HUES64 (cell line): ENCODE results near the gene PPT2.
"Not testable (repeated sequence)": the region's sequence is repeated elsewhere in the genome, so short reads cannot be mapped to it uniquely, and the experiment has no call there.

ENCODE experiments used
- H3K27ac ChIP-seq: 2 replicates; pipeline ENCODE4 v1.7.0; 2013; ENCODE audit warnings: low read depth, low read length, inconsistent platforms
- H3K27me3 ChIP-seq: 2 replicates; pipeline ENCODE4 v1.6.1; 2013; ENCODE audit warnings: mild to moderate bottlenecking, low read length; ENCODE audit not compliant: insufficient read depth
- H3K36me3 ChIP-seq: 2 replicates; pipeline ENCODE4 v1.6.1; 2013; ENCODE audit warnings: mild to moderate bottlenecking, low read length; ENCODE audit not compliant: insufficient read depth
- H3K4me1 ChIP-seq: 2 replicates; pipeline ENCODE4 v1.6.1; 2013; ENCODE audit warnings: mild to moderate bottlenecking, low read length, moderate library complexity; ENCODE audit not compliant: insufficient read depth
- H3K4me3 ChIP-seq: 2 replicates; pipeline ENCODE4 v1.5.1; 2013; ENCODE audit warnings: mild to moderate bottlenecking, low read length, moderate library complexity
- H3K9ac ChIP-seq: 2 replicates; pipeline ENCODE4 v1.6.1; 2013; ENCODE audit warnings: mild to moderate bottlenecking, low read depth, low read length
- H3K9me3 ChIP-seq: 2 replicates; pipeline ENCODE4 v1.6.1; 2013; ENCODE audit warnings: low read depth, low read length; ENCODE audit not compliant: insufficient read depth
- WGBS: fragments of 150-250, 120-280 bp; methylation state at CpG from one replicate; pipeline ENCODE4 v1.1.7; 2013; ENCODE audit warnings: missing lambda C conversion rate; 5-methylcytosine and 5-hydroxymethylcytosine counted together

PPT2 gene

DNA sequence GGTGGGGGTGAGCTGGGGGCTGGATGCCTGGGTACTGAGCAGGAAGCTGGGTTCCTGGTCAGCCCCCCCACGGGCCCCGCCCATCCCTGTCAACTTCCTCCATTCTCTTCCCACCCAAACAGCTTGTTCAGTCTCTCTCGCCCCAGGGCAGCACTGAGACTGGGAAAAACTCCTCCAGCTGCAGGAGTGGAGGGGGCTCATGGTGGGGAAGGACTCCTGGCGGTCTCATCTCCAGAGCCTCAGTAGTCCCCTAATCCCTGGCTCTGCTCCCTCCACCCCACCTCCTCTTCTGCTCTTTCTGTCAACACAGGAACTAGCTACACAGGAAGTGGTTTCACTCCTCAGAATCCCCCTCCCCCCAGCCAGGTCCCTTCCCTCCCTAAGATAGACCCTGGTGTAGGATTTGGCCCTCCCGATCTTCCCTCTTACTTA is 38.7 kb downstream of the PPT2 start, which contains the start of gene GPSM3:
GPSM3 (minus strand) TSS at position 36 of the 432 bp plus-strand sequence. CDS start 130 bp downstream, outside the sequence.
- Histone ChIP-seq H3K4me3 (peak within 1 kb of the TSS; percentile 28; the same call in 1 of the 2 replicates), H3K27ac (peak within 1 kb of the TSS; percentile 62; the same call in 1 of the 2 replicates), H3K9ac (no peak within 1 kb of the TSS; the same call in 1 of the 2 replicates), H3K4me1 (peaks cover 44% of the 10 kb centered on the region), H3K36me3 (peaks cover 6% of the 10 kb centered on the region), H3K27me3 (no peaks in the 10 kb centered on the region), H3K9me3 (no peaks in the 10 kb centered on the region)
- 39% methylated on average over 3 of the region's 5 CpGs for WGBS

DNA sequence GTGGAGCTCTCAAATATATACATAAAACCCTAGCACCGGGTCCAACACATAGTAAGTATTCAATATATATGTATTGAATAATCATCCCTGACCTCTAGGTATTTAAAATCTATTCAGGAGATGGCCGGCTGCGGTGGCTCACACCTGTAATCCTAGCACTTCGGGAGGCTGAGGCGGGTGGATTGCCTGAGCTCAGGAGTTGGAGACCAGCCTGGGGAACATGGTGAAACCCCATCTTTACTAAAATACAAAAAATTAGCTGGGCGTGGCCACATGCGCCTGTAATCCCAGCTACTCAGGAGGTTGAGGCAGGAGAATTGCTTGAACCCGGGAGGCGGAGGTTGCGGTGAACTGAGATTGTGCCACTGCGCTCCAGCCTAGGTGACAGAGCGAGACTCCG is 39.2 kb downstream of the PPT2 start:
- H3K36me3 ChIP-seq, H3K9me3 ChIP-seq, H3K27me3 ChIP-seq, H3K9ac ChIP-seq: not testable (repeated sequence)
- H3K27ac ChIP-seq: peak overlapping the region; percentile 62; the same call in 1 of the 2 replicates
- H3K4me1 ChIP-seq: peaks cover 45% of the 10 kb centered on the region
- 0 out of 2 replicates have a peak overlapping the region, but pooled peaks have one; percentile 28 for H3K4me3 ChIP-seq
- 88% methylated on average over 9 of the region's 13 CpGs for WGBS

DNA sequence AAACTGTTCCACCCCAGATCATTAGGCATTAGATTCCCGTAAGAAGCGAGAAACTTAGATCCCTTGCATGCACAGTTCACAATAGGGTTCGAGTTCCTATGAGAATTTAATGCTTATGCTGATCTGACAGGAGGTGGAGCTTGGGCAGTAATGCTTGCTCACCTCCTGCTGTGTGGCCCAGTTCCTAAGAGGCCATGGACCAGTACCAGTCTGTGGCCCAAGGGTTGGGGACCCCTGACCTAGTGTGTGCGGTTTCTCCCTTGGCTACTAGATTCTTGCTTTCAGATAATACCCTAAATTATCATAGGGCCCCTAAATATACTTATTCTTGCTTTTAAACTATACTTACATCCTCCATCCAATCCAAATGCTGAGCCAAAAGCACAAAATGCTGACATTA is 40.4 kb downstream of the PPT2 start:
- Histone ChIP-seq H3K9ac (no peak overlapping the region), H3K36me3 (no peaks in the 10 kb centered on the region), H3K27ac (peak overlapping the region; percentile 94), H3K27me3 (no peaks in the 10 kb centered on the region), H3K4me1 (peaks cover 45% of the 10 kb centered on the region), H3K4me3 (0 out of 2 replicates have a peak overlapping the region, but pooled peaks have one; percentile 61), H3K9me3 (no peaks in the 10 kb centered on the region)
- 93% methylated on average over 4 of the region's 4 CpGs for WGBS

DNA sequence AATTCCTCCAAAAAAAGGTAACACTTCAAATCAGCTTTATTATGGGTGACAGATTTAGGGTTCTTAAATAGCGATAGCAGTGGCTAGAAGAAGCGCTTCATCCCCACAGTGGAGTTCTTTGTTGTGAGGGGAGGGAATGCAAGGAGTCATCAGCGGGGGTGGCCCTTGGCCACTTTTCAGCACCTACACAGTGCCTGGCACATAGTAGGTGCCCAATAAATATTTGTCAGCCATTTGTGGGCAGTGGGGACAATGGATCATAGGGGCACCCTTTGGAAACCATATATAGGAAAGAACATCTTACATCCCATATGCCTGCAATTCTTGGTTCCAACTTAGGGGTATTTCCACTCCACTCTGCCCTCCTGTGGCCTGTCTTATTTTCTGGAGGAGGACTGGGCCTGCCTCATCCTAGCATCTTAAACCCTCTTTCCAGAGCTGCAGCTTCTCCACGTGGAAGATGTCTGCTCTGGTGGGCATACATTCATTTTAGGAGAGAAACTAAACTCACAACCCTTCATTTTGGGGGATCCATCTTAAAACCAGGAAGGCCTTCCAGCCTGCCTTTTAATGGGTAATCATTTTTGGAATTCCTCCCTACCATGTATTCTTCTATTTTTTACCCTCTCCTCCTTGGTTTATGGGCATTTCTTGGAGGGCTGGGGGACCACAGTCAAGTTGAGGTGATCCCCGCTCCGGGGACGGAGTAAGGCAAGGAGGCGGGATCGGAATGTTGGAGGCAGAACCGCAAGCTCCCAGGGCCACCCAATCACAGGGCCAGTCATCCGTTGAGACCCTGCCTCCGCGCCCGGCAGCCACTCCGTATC is 41.1 kb downstream of the PPT2 start:
- Histone ChIP-seq H3K27ac (peak overlapping the region; percentile 94), H3K9me3 (no peaks in the 10 kb centered on the region), H3K36me3 (no peaks in the 10 kb centered on the region), H3K27me3 (no peaks in the 10 kb centered on the region), H3K9ac (peak overlapping the region; percentile 78), H3K4me1 (peaks cover 45% of the 10 kb centered on the region), H3K4me3 (peak overlapping the region; percentile 61)
- 17% methylated on average over 15 of the region's 15 CpGs for WGBS

DNA sequence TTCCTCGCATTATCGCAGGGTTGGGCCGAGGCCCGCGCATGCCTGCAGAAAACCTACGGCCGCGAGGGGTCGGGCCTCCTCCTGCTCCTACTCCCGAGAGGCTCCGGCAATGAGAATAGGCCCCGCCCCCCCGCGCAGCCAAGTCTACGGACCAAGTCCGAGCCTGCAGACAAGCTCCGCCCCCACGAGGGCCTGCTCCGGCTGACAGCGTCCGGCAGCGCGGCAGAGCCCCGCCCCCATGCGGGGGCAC is 41.6 kb downstream of the PPT2 start:
- H3K4me3 ChIP-seq: peak overlapping the region; percentile 86
- peaks cover 42% of the 10 kb centered on the region for H3K4me1 ChIP-seq
- WGBS: under 1% methylated on average over 25 of the region's 25 CpGs
- H3K9me3 ChIP-seq: no peaks in the 10 kb centered on the region
- no peaks in the 10 kb centered on the region for H3K36me3 ChIP-seq
- no peaks in the 10 kb centered on the region for H3K27me3 ChIP-seq
- H3K27ac ChIP-seq: peak overlapping the region; percentile 99; the same call in 1 of the 2 replicates
- H3K9ac ChIP-seq: no peak overlapping the region; the same call in 1 of the 2 replicates

DNA sequence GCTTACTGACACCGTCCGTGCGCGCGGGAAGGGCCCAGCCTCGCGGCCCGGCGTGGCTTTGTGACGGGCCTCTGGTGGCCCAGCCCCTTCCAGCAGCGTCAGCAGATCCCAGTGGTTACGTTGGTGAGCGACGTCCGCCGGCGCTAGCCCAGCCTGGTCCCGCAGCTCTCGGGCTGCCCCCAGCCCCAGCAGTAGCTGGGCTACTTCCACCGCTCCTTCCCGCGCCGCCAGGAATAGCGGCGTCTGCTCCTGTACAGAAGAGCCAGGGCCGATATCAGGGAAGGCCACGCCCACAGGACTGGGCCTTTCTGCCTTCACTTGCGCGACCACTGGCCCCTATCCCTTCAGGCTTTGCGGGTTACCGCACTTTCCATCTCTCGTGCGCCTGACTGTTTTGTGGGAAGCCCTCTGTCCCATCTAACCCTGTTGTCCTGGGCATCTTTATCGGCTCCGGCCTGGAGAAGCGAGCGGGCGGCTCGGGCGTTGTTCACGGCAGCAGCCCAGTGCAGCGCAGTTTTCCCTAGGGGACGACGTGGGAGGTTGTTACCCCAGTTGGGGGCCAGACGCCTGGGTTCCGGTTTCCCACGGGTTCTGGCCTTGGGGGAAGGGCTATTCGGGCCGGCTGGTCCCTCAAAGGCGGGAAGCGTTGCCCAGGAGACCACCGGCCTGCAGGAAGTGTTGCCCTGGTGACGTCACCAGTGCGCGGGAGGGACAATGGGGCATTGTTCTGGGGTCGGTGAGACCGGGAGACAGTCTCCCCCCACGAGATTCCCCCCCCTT is 42.2 kb downstream of the PPT2 start:
- peak overlapping the region; percentile 96 for H3K9ac ChIP-seq
- H3K9me3 ChIP-seq: no peaks in the 10 kb centered on the region
- H3K27ac ChIP-seq: peak overlapping the region; percentile 99
- WGBS: under 1% methylated on average over 52 of the region's 58 CpGs
- no peaks in the 10 kb centered on the region for H3K27me3 ChIP-seq
- H3K4me3 ChIP-seq: peak overlapping the region; percentile 86
- H3K4me1 ChIP-seq: peaks cover 36% of the 10 kb centered on the region
- no peaks in the 10 kb centered on the region for H3K36me3 ChIP-seq

DNA sequence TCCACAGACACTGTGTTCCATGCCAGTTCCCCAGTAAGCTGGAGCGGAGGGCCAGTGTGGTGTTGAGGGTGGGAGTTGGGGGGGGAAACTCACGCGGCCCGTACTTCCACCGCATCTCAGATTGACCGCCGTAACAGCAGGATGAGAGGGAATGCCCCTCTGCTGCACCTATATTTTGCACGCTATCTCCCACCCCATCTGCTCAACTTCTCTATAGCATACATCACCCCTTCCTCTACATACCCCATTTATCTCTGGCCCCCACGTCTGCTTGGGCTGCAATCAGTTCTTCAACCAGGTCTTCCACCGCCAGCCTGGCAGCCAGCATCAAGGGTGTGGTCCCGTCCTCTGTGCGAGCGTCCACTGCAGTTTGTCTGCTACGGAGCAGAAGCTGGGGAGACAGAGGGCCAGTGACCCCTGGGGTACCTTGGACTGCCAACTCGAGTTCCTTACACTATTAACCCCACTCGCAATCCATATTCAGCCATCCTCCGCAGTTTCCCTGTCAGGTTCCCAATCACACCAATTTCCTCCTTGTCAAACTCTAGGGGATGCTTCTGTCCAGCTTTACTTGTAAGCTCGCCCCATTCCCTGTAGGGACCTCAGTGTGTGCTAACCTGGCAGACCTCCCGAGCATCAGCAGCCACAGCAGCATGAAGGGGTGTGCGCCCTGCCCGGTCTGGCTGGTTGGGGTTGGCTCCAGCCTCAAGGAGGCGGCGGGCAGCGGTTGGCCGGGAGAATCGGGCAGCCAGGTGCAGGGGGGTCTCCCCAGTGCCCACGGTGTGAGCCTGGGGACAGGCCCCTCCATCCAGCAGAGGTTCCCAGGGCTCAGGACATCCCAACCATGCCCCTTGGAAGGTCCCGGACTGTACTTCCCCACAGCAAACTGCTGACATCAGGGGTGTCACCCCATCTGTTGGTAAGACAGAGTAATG is 43.0 kb downstream of the PPT2 start:
- Histone ChIP-seq H3K4me3 (peak overlapping the region; percentile 86), H3K27me3 (no peaks in the 10 kb centered on the region), H3K36me3 (no peaks in the 10 kb centered on the region), H3K4me1 (peaks cover 33% of the 10 kb centered on the region), H3K27ac (peak overlapping the region; percentile 99), H3K9ac (peak overlapping the region; percentile 96), H3K9me3 (no peaks in the 10 kb centered on the region)
- 77% methylated on average over 28 of the region's 28 CpGs for WGBS

DNA sequence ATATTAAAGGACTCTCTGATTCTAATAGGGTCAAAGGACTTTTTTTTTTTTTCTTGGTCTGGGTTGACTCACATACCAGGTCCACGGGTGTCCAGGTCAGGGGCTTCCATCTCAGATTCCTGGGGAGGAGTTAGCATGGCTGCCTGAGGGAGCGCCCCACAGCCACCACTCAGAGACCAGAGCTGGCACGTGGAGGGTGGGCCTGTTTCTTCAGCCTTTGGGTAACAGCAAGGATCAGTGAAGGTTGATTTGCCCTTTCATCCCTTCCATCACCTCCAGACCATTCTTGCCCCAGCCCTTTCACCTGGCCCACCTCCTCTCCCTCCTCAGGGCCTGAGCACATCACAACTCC is 44.4 kb downstream of the PPT2 start:
- no peak overlapping the region for H3K9ac ChIP-seq
- no peak overlapping the region for H3K4me3 ChIP-seq
- peaks cover 24% of the 10 kb centered on the region for H3K4me1 ChIP-seq
- H3K36me3 ChIP-seq: no peaks in the 10 kb centered on the region
- H3K27me3 ChIP-seq: no peaks in the 10 kb centered on the region
- H3K27ac ChIP-seq: no peak overlapping the region
- H3K9me3 ChIP-seq: no peaks in the 10 kb centered on the region
- 84% methylated on average over 3 of the region's 3 CpGs for WGBS

DNA sequence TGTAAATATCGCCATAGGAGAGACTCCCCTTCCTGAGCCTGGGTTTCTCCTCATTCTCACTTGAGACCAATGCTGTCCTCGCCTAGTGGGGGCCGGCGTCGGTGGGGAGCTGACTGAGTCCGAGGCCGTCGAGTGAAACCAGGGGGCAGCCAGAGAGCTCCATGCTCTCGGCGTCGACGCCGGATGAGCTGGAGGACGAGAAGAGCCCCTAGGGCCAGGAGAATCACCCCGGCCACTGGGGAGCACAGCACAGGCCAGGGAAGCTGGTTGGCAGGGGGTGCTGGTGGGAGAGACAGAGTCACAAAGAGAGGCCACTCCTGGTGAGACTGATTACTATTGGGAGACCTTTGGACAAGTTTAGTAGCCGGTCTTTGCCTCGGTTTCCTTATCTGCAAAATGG is 44.9 kb downstream of the PPT2 start:
- peaks cover 24% of the 10 kb centered on the region for H3K4me1 ChIP-seq
- no peak overlapping the region for H3K9ac ChIP-seq
- no peaks in the 10 kb centered on the region for H3K9me3 ChIP-seq
- no peaks in the 10 kb centered on the region for H3K36me3 ChIP-seq
- H3K27ac ChIP-seq: no peak overlapping the region
- no peaks in the 10 kb centered on the region for H3K27me3 ChIP-seq
- H3K4me3 ChIP-seq: no peak overlapping the region
- WGBS: 92% methylated on average over 17 of the region's 17 CpGs

DNA sequence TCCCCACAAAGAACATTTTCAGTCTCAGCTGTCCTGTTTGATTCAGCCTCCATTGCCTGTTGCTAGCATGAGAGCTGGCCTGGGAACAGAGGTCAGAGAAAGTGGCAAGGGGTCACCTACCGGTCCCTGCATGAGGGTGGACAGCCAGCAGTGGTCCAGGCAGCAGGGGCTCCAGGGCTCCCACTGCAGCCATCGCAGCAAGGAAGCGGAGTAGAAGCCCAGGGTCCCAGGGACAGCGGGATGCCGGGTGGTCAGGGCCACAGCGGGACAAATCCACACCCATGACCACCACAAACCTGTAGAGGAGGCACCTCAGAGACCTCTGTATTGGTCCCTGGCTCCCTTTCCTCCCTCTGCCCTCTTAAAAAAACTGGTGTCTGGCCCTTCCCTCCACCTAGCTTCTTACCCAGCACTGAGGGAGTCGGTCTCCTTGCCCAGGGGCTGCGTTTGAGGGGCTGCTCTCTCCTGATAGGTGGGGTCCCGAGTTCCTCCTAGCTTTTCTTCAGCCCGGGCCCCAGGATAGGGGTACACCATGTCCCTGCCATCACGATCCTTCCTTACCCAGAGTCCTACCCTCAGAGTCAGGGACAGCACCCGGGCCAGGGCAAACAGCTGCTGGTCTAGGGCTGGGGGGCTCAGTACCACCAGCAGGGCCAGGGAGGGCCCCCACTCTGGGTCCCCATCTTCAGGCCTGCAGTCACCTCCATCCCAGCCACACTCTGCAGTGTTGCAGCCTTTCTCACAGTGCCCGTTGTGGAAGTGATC is 47.0 kb downstream of the PPT2 start:
- Histone ChIP-seq H3K27me3 (no peaks in the 10 kb centered on the region), H3K9me3 (no peaks in the 10 kb centered on the region), H3K27ac (no peak overlapping the region), H3K4me3 (no peak overlapping the region), H3K9ac (no peak overlapping the region), H3K4me1 (peaks cover 12% of the 10 kb centered on the region), H3K36me3 (no peaks in the 10 kb centered on the region)
- WGBS: 94% methylated on average over 12 of the region's 13 CpGs
